ENCODE data around the gene NHSL2. TPM values are rescaled to one million over a fixed set of nuclear protein-coding genes. Genes with fewer than 3 reads are reported as not detected.

NHSL2 gene
- total and polyA plus RNA-seq, 2 of the 13 experiments (the other 11 are each of a cell fraction or from before 2014, with no cell fraction given), result not detected

DNA sequence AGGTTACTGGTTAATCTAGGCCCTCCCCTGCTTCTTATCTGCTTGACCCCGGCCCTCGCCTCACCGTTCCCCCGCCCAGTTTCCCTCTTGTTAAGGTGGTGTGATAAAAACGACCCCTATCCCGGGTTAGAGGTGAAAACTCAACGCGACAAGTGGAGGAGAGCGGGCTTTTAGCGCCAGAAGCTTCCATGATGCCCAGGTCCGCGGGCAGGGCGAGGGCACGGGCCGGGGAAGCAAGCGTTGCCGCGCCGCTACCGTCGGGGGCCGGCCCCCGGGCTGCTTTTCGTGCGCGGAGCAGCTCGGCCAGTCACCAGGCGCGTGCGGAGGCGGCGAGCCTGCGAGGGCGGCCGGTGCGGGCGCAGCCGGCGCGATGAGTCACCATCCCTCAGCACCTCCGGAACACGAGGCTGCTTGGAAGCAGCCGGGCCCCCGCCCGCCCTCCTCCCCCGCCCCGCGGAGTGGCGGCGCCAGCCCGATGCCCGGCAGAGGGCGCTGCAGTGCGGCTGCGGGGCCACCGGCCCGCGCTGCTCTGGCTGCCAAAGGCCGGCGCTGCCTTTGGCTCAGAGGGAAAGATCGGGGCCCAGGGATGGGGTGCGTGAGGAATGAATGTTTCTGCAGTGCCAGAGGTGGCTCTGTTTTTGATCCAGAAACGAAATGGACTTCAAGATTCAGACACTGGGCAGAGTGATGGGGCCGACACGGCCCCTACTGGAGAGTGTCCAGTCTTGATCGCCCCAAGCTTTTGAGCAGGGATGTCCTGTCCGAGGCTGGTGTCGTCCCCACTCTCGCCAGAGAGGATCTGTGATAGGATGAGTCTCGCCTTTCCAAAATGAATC lies 107.8 kb downstream of the NHSL2 start (continued):
- TF ChIP-seq PRPF4 (IDR thresholded peaks at IDR 0.05; ENCODE audit: low read depth, low read length, poor library complexity, severe bottlenecking) (no peak), NONO (IDR thresholded peaks at IDR 0.05) (no peak), NONO (CRISPR knock-in tag; conservative IDR thresholded peaks at IDR 0.05) (0 out of 2 replicates have a peak, but pooled peaks have one; percentile 44), ATM (IDR thresholded peaks at IDR 0.05; ENCODE audit: borderline replicate concordance) (no peak), ZNF543 (CRISPR knock-in tag; IDR thresholded peaks at IDR 0.05) (no peak), ZNF83 (CRISPR knock-in tag; IDR thresholded peaks at IDR 0.05; ENCODE audit: borderline replicate concordance) (no peak), ZMYM3 (CRISPR knock-in tag; IDR thresholded peaks at IDR 0.05) (no peak), KLF13 (CRISPR knock-in tag; IDR thresholded peaks at IDR 0.05) (no peak), ZNF20 (CRISPR knock-in tag; IDR thresholded peaks at IDR 0.05) (no peak), ZNF331 (CRISPR knock-in tag; IDR thresholded peaks at IDR 0.05) (peak; percentile 47; the same call in 1 of the 2 replicates), PCBP2 (optimal IDR thresholded peaks at IDR 0.05; ENCODE audit: low read depth, low read length, poor library complexity, severe bottlenecking) (no peak), MBNL3 (CRISPR knock-in tag; conservative IDR thresholded peaks at IDR 0.05) (no peak), RXRB (CRISPR knock-in tag; IDR thresholded peaks at IDR 0.05; ENCODE audit: borderline replicate concordance) (no peak), ZNF747 (CRISPR knock-in tag; IDR thresholded peaks at IDR 0.05; ENCODE audit: borderline replicate concordance) (0 out of 2 replicates have a peak, but pooled peaks have one; percentile 64), AGO2 (optimal IDR thresholded peaks at IDR 0.05; ENCODE audit: low read depth, low read length) (no peak), ZNF773 (CRISPR knock-in tag; IDR thresholded peaks at IDR 0.05; ENCODE audit: borderline replicate concordance) (no peak), JUNB (CRISPR knock-in tag; IDR thresholded peaks at IDR 0.05; ENCODE audit: borderline replicate concordance) (peak; percentile 73; the same call in 1 of the 2 replicates)
- TF ChIP-seq, protein P1, sequence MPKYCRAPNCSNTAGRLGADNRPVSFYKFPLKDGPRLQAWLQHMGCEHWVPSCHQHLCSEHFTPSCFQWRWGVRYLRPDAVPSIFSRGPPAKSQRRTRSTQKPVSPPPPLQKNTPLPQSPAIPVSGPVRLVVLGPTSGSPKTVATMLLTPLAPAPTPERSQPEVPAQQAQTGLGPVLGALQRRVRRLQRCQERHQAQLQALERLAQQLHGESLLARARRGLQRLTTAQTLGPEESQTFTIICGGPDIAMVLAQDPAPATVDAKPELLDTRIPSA (CRISPR knock-in tag; IDR thresholded peaks at IDR 0.05; ENCODE audit: borderline replicate concordance), result no peak
- TF ChIP-seq, protein P2, sequence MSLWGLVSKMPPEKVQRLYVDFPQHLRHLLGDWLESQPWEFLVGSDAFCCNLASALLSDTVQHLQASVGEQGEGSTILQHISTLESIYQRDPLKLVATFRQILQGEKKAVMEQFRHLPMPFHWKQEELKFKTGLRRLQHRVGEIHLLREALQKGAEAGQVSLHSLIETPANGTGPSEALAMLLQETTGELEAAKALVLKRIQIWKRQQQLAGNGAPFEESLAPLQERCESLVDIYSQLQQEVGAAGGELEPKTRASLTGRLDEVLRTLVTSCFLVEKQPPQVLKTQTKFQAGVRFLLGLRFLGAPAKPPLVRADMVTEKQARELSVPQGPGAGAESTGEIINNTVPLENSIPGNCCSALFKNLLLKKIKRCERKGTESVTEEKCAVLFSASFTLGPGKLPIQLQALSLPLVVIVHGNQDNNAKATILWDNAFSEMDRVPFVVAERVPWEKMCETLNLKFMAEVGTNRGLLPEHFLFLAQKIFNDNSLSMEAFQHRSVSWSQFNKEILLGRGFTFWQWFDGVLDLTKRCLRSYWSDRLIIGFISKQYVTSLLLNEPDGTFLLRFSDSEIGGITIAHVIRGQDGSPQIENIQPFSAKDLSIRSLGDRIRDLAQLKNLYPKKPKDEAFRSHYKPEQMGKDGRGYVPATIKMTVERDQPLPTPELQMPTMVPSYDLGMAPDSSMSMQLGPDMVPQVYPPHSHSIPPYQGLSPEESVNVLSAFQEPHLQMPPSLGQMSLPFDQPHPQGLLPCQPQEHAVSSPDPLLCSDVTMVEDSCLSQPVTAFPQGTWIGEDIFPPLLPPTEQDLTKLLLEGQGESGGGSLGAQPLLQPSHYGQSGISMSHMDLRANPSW (CRISPR knock-in tag; IDR thresholded peaks at IDR 0.05; ENCODE audit: borderline replicate concordance), result no peak
- TF ChIP-seq, protein P3, sequence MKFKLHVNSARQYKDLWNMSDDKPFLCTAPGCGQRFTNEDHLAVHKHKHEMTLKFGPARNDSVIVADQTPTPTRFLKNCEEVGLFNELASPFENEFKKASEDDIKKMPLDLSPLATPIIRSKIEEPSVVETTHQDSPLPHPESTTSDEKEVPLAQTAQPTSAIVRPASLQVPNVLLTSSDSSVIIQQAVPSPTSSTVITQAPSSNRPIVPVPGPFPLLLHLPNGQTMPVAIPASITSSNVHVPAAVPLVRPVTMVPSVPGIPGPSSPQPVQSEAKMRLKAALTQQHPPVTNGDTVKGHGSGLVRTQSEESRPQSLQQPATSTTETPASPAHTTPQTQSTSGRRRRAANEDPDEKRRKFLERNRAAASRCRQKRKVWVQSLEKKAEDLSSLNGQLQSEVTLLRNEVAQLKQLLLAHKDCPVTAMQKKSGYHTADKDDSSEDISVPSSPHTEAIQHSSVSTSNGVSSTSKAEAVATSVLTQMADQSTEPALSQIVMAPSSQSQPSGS (CRISPR knock-in tag; IDR thresholded peaks at IDR 0.05), result no peak
- TF ChIP-seq, protein P4, sequence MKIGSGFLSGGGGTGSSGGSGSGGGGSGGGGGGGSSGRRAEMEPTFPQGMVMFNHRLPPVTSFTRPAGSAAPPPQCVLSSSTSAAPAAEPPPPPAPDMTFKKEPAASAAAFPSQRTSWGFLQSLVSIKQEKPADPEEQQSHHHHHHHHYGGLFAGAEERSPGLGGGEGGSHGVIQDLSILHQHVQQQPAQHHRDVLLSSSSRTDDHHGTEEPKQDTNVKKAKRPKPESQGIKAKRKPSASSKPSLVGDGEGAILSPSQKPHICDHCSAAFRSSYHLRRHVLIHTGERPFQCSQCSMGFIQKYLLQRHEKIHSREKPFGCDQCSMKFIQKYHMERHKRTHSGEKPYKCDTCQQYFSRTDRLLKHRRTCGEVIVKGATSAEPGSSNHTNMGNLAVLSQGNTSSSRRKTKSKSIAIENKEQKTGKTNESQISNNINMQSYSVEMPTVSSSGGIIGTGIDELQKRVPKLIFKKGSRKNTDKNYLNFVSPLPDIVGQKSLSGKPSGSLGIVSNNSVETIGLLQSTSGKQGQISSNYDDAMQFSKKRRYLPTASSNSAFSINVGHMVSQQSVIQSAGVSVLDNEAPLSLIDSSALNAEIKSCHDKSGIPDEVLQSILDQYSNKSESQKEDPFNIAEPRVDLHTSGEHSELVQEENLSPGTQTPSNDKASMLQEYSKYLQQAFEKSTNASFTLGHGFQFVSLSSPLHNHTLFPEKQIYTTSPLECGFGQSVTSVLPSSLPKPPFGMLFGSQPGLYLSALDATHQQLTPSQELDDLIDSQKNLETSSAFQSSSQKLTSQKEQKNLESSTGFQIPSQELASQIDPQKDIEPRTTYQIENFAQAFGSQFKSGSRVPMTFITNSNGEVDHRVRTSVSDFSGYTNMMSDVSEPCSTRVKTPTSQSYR (CRISPR knock-in tag; IDR thresholded peaks at IDR 0.05; ENCODE audit: borderline replicate concordance), result no peak

Measured in HepG2 (cell line).